ENCODE results near the gene FRMD5. TPM values are rescaled to one million over a fixed set of nuclear protein-coding genes. Genes with fewer than 3 reads are reported as not detected.

Gene FRMD5
- total and polyA plus RNA-seq, 11 donors, result 12.5 to 110 (median 55.7) TPM

GRCh38 chr15:44066211-44066827 is 128.8 kb downstream of the FRMD5 start:
- DNase-seq, result peak in 4 of 5 donors; percentile 31 to 42 (median 36)
- H3K4me1 ChIP-seq, result no peaks in the 10 kb centered on the region
- no peak overlapping the region for H3K27ac ChIP-seq
- intact Hi-C loops (cut with DNase I), result loop anchor here in 9 of 10 donors (1.0 to 10.0 kb wide), 6 partner anchors 159 to 192 kb away; no protein-coding TSS in a partner anchor
- no peaks in the 10 kb centered on the region for H3K36me3 ChIP-seq
- H3K27me3 ChIP-seq, result peaks cover 0 to 3% (median 0%) of the 10 kb centered on the region in 9 donors
- no peaks in the 10 kb centered on the region for H3K9me3 ChIP-seq
- no peak for TF ChIP-seq POLR2A (IDR thresholded peaks at IDR 0.05)
- TF ChIP-seq, protein P1, sequence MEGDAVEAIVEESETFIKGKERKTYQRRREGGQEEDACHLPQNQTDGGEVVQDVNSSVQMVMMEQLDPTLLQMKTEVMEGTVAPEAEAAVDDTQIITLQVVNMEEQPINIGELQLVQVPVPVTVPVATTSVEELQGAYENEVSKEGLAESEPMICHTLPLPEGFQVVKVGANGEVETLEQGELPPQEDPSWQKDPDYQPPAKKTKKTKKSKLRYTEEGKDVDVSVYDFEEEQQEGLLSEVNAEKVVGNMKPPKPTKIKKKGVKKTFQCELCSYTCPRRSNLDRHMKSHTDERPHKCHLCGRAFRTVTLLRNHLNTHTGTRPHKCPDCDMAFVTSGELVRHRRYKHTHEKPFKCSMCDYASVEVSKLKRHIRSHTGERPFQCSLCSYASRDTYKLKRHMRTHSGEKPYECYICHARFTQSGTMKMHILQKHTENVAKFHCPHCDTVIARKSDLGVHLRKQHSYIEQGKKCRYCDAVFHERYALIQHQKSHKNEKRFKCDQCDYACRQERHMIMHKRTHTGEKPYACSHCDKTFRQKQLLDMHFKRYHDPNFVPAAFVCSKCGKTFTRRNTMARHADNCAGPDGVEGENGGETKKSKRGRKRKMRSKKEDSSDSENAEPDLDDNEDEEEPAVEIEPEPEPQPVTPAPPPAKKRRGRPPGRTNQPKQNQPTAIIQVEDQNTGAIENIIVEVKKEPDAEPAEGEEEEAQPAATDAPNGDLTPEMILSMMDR (IDR thresholded peaks at IDR 0.05), result peak; percentile 54 to 77 (median 68)
- peak in 2 of 4 donors; percentile 50 to 59 for ATAC-seq
- H3K4me3 ChIP-seq, result no peak overlapping the region
- WGBS, 4 donors, result 22 to 25% (median 24%) methylated on average over 8 of the region's 8 CpGs

GRCh38 chr15:44064706-44065105 is 130.4 kb downstream of the FRMD5 start:
- H3K27ac ChIP-seq, result no peak overlapping the region
- H3K4me1 ChIP-seq, result peaks cover 0 to 5% (median 0%) of the 10 kb centered on the region in 12 donors
- ATAC-seq (no peak), DNase-seq (no peak)
- H3K27me3 ChIP-seq, result peaks cover 0 to 3% (median 0%) of the 10 kb centered on the region in 9 donors
- WGBS, 4 donors, result 81 to 91% (median 87%) methylated on average over 1 of the region's 1 CpG
- TF ChIP-seq, protein P1 (IDR thresholded peaks at IDR 0.05), result no peak
- intact Hi-C loops (cut with DNase I), result loop anchor here in 7 of 10 donors (1.0 to 10.0 kb wide), 5 partner anchors 52 to 190 kb away; no protein-coding TSS in a partner anchor
- no peaks in the 10 kb centered on the region for H3K9me3 ChIP-seq
- no peak overlapping the region for H3K4me3 ChIP-seq
- no peaks in the 10 kb centered on the region for H3K36me3 ChIP-seq

DNA sequence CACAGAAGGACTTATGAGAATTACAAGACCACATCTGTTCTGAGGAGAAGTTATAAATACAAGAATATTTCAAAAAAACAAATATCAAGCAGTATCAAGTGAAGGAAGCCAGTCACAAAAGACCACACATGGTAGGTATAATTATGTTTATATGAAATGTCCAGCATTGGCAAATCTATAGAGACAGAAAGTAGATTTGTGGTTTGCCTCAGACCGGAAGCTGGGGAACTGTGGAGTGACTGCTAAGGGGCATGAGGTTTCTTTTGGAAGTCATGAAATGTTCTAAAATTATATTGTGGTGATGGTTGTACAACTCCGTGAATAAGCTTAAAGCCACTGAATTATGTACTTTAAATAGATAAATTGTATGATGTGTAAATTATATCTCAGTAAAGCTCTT is 136.9 kb downstream of the FRMD5 start:
- peaks cover 0 to 2% (median 0%) of the 10 kb centered on the region in 9 donors for H3K27me3 ChIP-seq
- H3K4me3 ChIP-seq, result no peak overlapping the region
- no peak for ATAC-seq
- TF ChIP-seq POLR2A (IDR thresholded peaks at IDR 0.05), result no peak
- TF ChIP-seq, protein P1 (IDR thresholded peaks at IDR 0.05), result no peak
- H3K36me3 ChIP-seq, result no peaks in the 10 kb centered on the region
- no peak for DNase-seq
- peaks cover 0 to 5% (median 0%) of the 10 kb centered on the region in 12 donors for H3K4me1 ChIP-seq
- no peaks in the 10 kb centered on the region for H3K9me3 ChIP-seq
- 79 to 90% (median 82%) methylated on average over 2 of the region's 2 CpGs for WGBS, 4 donors
- intact Hi-C loops (cut with DNase I), result no loop called here
- H3K27ac ChIP-seq, result no peak overlapping the region

DNA sequence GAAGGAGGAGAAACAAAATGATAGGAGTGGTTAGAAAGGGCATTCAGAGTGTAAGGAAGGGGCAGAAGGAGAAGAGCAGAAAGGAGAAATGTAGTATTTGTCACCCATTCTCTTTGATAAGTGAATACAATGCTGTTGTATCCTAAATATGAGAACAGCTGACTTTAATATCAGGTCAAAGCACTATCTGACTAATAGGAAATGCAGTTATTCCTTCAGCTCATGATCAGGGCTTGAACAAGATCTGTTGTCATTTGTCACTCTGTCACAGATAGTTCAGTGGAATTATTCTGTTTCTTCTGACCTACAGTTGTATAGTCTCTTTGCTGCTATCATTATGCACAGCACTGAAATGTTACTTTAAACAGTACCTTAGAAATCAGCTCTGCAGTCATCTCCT is 149.4 kb downstream of the FRMD5 start:
- DNase-seq, result no peak
- intact Hi-C loops (cut with DNase I), result no loop called here
- H3K9me3 ChIP-seq, result peaks cover 0 to 5% (median 0%) of the 10 kb centered on the region in 12 donors
- ATAC-seq, result no peak
- H3K27me3 ChIP-seq, result no peaks in the 10 kb centered on the region
- peaks cover 0 to 7% (median 0%) of the 10 kb centered on the region in 12 donors for H3K4me1 ChIP-seq
- TF ChIP-seq, protein P1 (IDR thresholded peaks at IDR 0.05), result no peak
- TF ChIP-seq POLR2A (IDR thresholded peaks at IDR 0.05), result no peak
- no peak overlapping the region for H3K27ac ChIP-seq
- no peak overlapping the region for H3K4me3 ChIP-seq
- no peaks in the 10 kb centered on the region for H3K36me3 ChIP-seq
